H9 (cell line): ENCODE data around the gene LYRM1. TPM values are rescaled to one million over a fixed set of nuclear protein-coding genes. Genes with fewer than 3 reads are reported as not detected.

Source experiments
- DNase-seq: peaks from one replicate; pipeline ENCODE4 v3.0.0-alpha.2; 2017
- H2AFZ ChIP-seq: one replicate; pipeline ENCODE4 v1.6.1; 2013; ENCODE audit warnings: mild to moderate bottlenecking, low read length, control low read depth, moderate library complexity
- H2AK5ac ChIP-seq: 2 replicates; pipeline ENCODE4 v1.6.1; 2013; ENCODE audit warnings: low read length, control low read depth, mixed read lengths; ENCODE audit not compliant: insufficient read length
- H2BK120ac ChIP-seq: one replicate; pipeline ENCODE4 v1.6.1; 2013; ENCODE audit warnings: low read depth, mild to moderate bottlenecking, low read length, control low read depth, inconsistent platforms; ENCODE audit not compliant: poor library complexity, severe bottlenecking
- H2BK12ac ChIP-seq: 2 replicates; pipeline ENCODE4 v1.6.1; 2013; ENCODE audit warnings: low read length, control low read depth, mixed read lengths, low read depth; ENCODE audit not compliant: insufficient read length
- H2BK15ac ChIP-seq: 2 replicates; pipeline ENCODE4 v1.6.1; 2013; ENCODE audit warnings: low read depth, low read length, control low read depth
- H2BK20ac ChIP-seq: one replicate; pipeline ENCODE4 v1.6.1; 2013; ENCODE audit warnings: low read depth, mild to moderate bottlenecking, low read length, control low read depth, inconsistent platforms; ENCODE audit not compliant: poor library complexity, severe bottlenecking
- H2BK5ac ChIP-seq: 2 replicates; pipeline ENCODE4 v1.6.1; 2013; ENCODE audit warnings: low read length, control low read depth, mixed read lengths; ENCODE audit not compliant: insufficient read length
- H3K14ac ChIP-seq: 2 replicates; pipeline ENCODE4 v1.6.1; 2013; ENCODE audit warnings: low read length, control low read depth; ENCODE audit not compliant: insufficient read depth
- H3K18ac ChIP-seq: 2 replicates; pipeline ENCODE4 v1.6.1; 2013; ENCODE audit warnings: low read depth, mild to moderate bottlenecking, mixed read lengths, low read length, control low read depth; ENCODE audit not compliant: insufficient read length
- H3K23ac ChIP-seq: 2 replicates; pipeline ENCODE4 v1.6.1; 2013; ENCODE audit warnings: low read length, control low read depth, mixed read lengths, low read depth; ENCODE audit not compliant: insufficient read length
- H3K23me2 ChIP-seq: 2 replicates; pipeline ENCODE4 v1.6.1; 2013; ENCODE audit warnings: low read depth, mild to moderate bottlenecking, mixed read lengths, low read length, control low read depth; ENCODE audit not compliant: insufficient read length, poor library complexity, severe bottlenecking
- H3K27ac ChIP-seq: 2 replicates; pipeline ENCODE4 v1.5.1; 2013; ENCODE audit warnings: low read length, control low read depth, mixed read lengths, low read depth; ENCODE audit not compliant: insufficient read length
- H3K27me3 ChIP-seq: 2 replicates; pipeline ENCODE4 v1.6.1; 2013; ENCODE audit warnings: low read length, control low read depth, inconsistent platforms; ENCODE audit not compliant: insufficient read depth
- H3K4ac ChIP-seq: 2 replicates; pipeline ENCODE4 v1.6.1; 2013; ENCODE audit warnings: low read depth, mild to moderate bottlenecking, control low read depth, inconsistent platforms, low read length, moderate library complexity
- H3K4me1 ChIP-seq: 2 replicates; pipeline ENCODE4 v1.6.1; 2013; ENCODE audit warnings: low read length, control low read depth, inconsistent platforms; ENCODE audit not compliant: insufficient read depth
- H3K4me2 ChIP-seq: 2 replicates; pipeline ENCODE4 v1.6.1; 2013; ENCODE audit warnings: low read length, control low read depth, mixed read lengths; ENCODE audit not compliant: insufficient read length, insufficient read depth
- H3K56ac ChIP-seq: 2 replicates; pipeline ENCODE4 v1.6.1; 2013; ENCODE audit warnings: low read depth, mild to moderate bottlenecking, mixed read lengths, low read length, control low read depth; ENCODE audit not compliant: insufficient read length
- H3K79me1 ChIP-seq: 2 replicates; pipeline ENCODE4 v1.6.1; 2013; ENCODE audit warnings: low read depth, mild to moderate bottlenecking, moderate library complexity, low read length, control low read depth, inconsistent platforms; ENCODE audit not compliant: insufficient read depth, poor library complexity, severe bottlenecking
- H3K79me2 ChIP-seq: 2 replicates; pipeline ENCODE4 v1.6.1; 2013; ENCODE audit warnings: low read length, control low read depth, inconsistent platforms; ENCODE audit not compliant: insufficient read depth
- H3K9ac ChIP-seq: 2 replicates; pipeline ENCODE4 v1.6.1; 2013; ENCODE audit warnings: low read length, control low read depth, mixed read lengths; ENCODE audit not compliant: insufficient read length; ENCODE audit errors: extremely low read depth
- H3K9me3 ChIP-seq: one replicate; pipeline ENCODE4 v1.6.1; 2013; ENCODE audit warnings: low read depth, low read length, inconsistent platforms; ENCODE audit not compliant: control insufficient read depth
- H3T11ph ChIP-seq: one replicate; pipeline ENCODE4 v1.6.1; 2013; ENCODE audit warnings: mild to moderate bottlenecking, low read length, control low read depth, inconsistent platforms
- H4K20me1 ChIP-seq: one replicate; pipeline ENCODE4 v1.6.1; 2013; ENCODE audit not compliant: control insufficient read depth, insufficient read length, insufficient read depth
- H4K5ac ChIP-seq: 2 replicates; pipeline ENCODE4 v1.6.1; 2013; ENCODE audit warnings: low read depth, mild to moderate bottlenecking, mixed read lengths, low read length, control low read depth; ENCODE audit not compliant: insufficient read length
- H4K8ac ChIP-seq: replicated peaks from 2 replicates; pipeline ENCODE4 v1.6.1; 2013; ENCODE audit warnings: low read length, control low read depth, mixed read lengths, low read depth; ENCODE audit not compliant: insufficient read length
- H4K91ac ChIP-seq: 2 replicates; pipeline ENCODE4 v1.6.1; 2013; ENCODE audit warnings: low read depth, mild to moderate bottlenecking, moderate library complexity, mixed read lengths, low read length, control low read depth; ENCODE audit not compliant: insufficient read length
- H3K27ac Mint-ChIP-seq, 3 experiments: 2 replicates in 2 of 3; 3 replicates in 1 of 3; pipeline ENCODE4 v1.8.0; 2020 to 2021; ENCODE audit warnings: mixed read lengths in 3 of 3, mild to moderate bottlenecking in 1 of 3, moderate library complexity in 1 of 3
- H3K27me3 Mint-ChIP-seq: 2 replicates; pipeline ENCODE4 v1.8.0; 2021; ENCODE audit warnings: low read depth, mild to moderate bottlenecking, moderate library complexity, mixed read lengths
- H3K36me3 Mint-ChIP-seq, 3 experiments: 2 replicates in 2 of 3; 3 replicates in 1 of 3; pipeline ENCODE4 v1.8.0; 2020 to 2021; ENCODE audit warnings: low read depth in 3 of 3, mixed read lengths in 3 of 3; ENCODE audit not compliant: insufficient read depth in 1 of 3
- H3K4me1 Mint-ChIP-seq, 2 experiments: 2 replicates each; pipeline ENCODE4 v1.8.0; 2020; ENCODE audit warnings: mixed read lengths in 2 of 2
- H3K4me3 Mint-ChIP-seq, 2 experiments: 2 replicates in 1 of 2; 3 replicates in 1 of 2; pipeline ENCODE4 v1.8.0; 2020 to 2021; ENCODE audit warnings: mild to moderate bottlenecking in 2 of 2, mixed read lengths in 2 of 2, moderate library complexity in 1 of 2
- H3K9me3 Mint-ChIP-seq, 2 experiments: 2 replicates in 1 of 2; 3 replicates in 1 of 2; pipeline ENCODE4 v1.8.0; 2020; ENCODE audit warnings: mild to moderate bottlenecking in 2 of 2, mixed read lengths in 2 of 2, moderate library complexity in 1 of 2
- WGBS: extraction: QIAGEN DNeasy Blood & Tissue Kit; methylation state at CpG from one replicate; pipeline ENCODE4 v1.1.7; 2013; ENCODE audit warnings: missing lambda C conversion rate, low lambda C conversion rate, mixed read lengths; ENCODE audit not compliant: insufficient read length; ENCODE audit errors: extremely low coverage; 5-methylcytosine and 5-hydroxymethylcytosine counted together
- total RNA-seq: library from RNA; stranded (reverse); gene quantifications from 2 replicates; pipeline ENCODE4 v1.2.1, GENCODE V29; 2021
- TF ChIP-seq, protein P1 (sequence below): fragments of 200-600 bp; sonication (generic); conservative IDR thresholded peaks from 3 replicates; pipeline ENCODE4 v1.8.0; 2021; ENCODE audit warnings: antibody characterized with exemption, mild to moderate bottlenecking

Gene LYRM1
- total RNA-seq, 1 experiment from 2014 or later = 9.6 TPM

DNA sequence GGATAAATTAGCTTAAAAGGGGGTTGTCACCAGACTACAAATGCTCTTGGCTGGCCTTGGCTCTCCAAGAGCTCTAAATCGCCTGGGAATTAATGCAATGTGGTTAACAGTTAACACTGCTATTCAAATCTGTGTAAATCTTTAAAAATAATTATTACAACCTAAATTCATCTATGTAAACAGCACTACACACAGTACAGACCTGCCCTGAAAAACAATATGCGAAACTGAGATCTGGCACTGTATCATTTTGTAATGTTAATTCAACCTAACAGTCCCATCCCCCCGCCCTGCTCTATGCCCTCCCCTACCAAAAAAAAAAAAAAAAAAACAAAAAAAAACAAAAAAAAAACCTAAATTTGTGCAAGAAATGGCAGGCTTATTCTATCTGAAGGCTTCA, 41.3 kb upstream of the LYRM1 start:
- Histone ChIP-seq H3K79me2 (no peaks in the 10 kb centered on the region), H2BK120ac (no peak overlapping the region), H3K79me1 (peaks cover 9% of the 10 kb centered on the region), H3K18ac (no peak overlapping the region), H4K91ac (no peak overlapping the region), H2BK20ac (no peak overlapping the region), H4K8ac (no peak overlapping the region), H3K27me3 (no peaks in the 10 kb centered on the region), H3K9ac (no peak overlapping the region), H2BK15ac (no peak overlapping the region), H2AK5ac (no peak overlapping the region), H3K14ac (no peak overlapping the region), H2BK5ac (no peak overlapping the region), H4K20me1 (no peaks in the 10 kb centered on the region), H3K23ac (no peak overlapping the region), H3K9me3 (no peaks in the 10 kb centered on the region), H3K4me1 (peaks cover 3% of the 10 kb centered on the region; the same call in 1 of the 2 replicates), H4K5ac (no peak overlapping the region), H3K27ac (no peak overlapping the region), H3T11ph (no peak overlapping the region), H2BK12ac (no peak overlapping the region), H2AFZ (no peak overlapping the region), H3K23me2 (no peaks in the 10 kb centered on the region), H3K4ac (no peak overlapping the region), H3K4me2 (no peak overlapping the region), H3K56ac (no peak overlapping the region)
- H3K9me3 Mint-ChIP-seq = no peaks in the 10 kb centered on the region
- peak overlapping the region in 1 of 2 experiments; percentile 54; a peak in 1 of 5 replicates for H3K4me3 Mint-ChIP-seq
- DNase-seq = no peak
- peaks cover 16 to 33% (median 24%) of the 10 kb centered on the region in 3 experiments for H3K36me3 Mint-ChIP-seq
- TF ChIP-seq, protein P1, sequence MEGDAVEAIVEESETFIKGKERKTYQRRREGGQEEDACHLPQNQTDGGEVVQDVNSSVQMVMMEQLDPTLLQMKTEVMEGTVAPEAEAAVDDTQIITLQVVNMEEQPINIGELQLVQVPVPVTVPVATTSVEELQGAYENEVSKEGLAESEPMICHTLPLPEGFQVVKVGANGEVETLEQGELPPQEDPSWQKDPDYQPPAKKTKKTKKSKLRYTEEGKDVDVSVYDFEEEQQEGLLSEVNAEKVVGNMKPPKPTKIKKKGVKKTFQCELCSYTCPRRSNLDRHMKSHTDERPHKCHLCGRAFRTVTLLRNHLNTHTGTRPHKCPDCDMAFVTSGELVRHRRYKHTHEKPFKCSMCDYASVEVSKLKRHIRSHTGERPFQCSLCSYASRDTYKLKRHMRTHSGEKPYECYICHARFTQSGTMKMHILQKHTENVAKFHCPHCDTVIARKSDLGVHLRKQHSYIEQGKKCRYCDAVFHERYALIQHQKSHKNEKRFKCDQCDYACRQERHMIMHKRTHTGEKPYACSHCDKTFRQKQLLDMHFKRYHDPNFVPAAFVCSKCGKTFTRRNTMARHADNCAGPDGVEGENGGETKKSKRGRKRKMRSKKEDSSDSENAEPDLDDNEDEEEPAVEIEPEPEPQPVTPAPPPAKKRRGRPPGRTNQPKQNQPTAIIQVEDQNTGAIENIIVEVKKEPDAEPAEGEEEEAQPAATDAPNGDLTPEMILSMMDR = no peak
- peak overlapping the region in 2 of 3 experiments; percentile 38 to 96; a peak in 2 of 7 replicates for H3K27ac Mint-ChIP-seq
- peaks cover 32 to 41% of the 10 kb centered on the region in 2 experiments for H3K4me1 Mint-ChIP-seq
- H3K27me3 Mint-ChIP-seq = no peaks in the 10 kb centered on the region
- WGBS = no CpG with 5 or more reads among the region's 3 CpGs
